IgD-negative memory B cell (primary cell): Measurements from ENCODE around the gene SDF2. TPM values are rescaled to one million over a fixed set of nuclear protein-coding genes. Genes with fewer than 3 reads are reported as not detected.
"Not testable (repeated sequence)": the region's sequence is repeated elsewhere in the genome, so short reads cannot be mapped to it uniquely, and the experiment has no call there.

ENCODE experiments used
- H3K27ac Mint-ChIP-seq, 3 donors: one replicate each; pipeline ENCODE4 v1.8.0; 2020 to 2022; ENCODE audit warnings: mild to moderate bottlenecking in 3 of 3, mixed read lengths in 3 of 3, moderate library complexity in 1 of 3
- H3K27me3 Mint-ChIP-seq: one replicate; pipeline ENCODE4 v1.8.0; 2021; ENCODE audit warnings: mixed read lengths
- H3K36me3 Mint-ChIP-seq: one replicate; pipeline ENCODE4 v1.8.0; 2020; ENCODE audit warnings: mild to moderate bottlenecking, mixed read lengths
- H3K4me1 Mint-ChIP-seq, 3 donors: one replicate each; pipeline ENCODE4 v1.8.0; 2020 to 2022; ENCODE audit warnings: mixed read lengths in 3 of 3, mild to moderate bottlenecking in 1 of 3
- H3K4me3 Mint-ChIP-seq, 4 donors: one replicate each; pipeline ENCODE4 v1.8.0; 2020 to 2022; ENCODE audit warnings: mild to moderate bottlenecking in 4 of 4, mixed read lengths in 4 of 4, moderate library complexity in 3 of 4
- H3K9me3 Mint-ChIP-seq, 3 donors: one replicate each; pipeline ENCODE4 v1.8.0; 2020 to 2021; ENCODE audit warnings: mixed read lengths in 3 of 3, mild to moderate bottlenecking in 1 of 3
- polyA plus RNA-seq: library from polyadenylated mRNA; unstranded; fragments of 300-500 nt; fragmentation: Illumina TruSeq; gene quantifications from one replicate; pipeline ENCODE4 v1.2.3, GENCODE V29; 2021

SDF2 gene
- polyA plus RNA-seq, 1 donor from 2014 or later = 59.5 TPM

GRCh38 chr17:28698253-28698941, 36.7 kb upstream of the SDF2 start:
- Mint-ChIP-seq H3K4me3 (peak overlapping the region in 2 of 4 donors; percentile 39 to 52), H3K9me3 (no peaks in the 10 kb centered on the region), H3K36me3 (peaks cover 2% of the 10 kb centered on the region), H3K27ac (peak overlapping the region in 1 of 3 donors; percentile 69), H3K27me3 (no peaks in the 10 kb centered on the region), H3K4me1 (peaks cover 0 to 2% (median 0%) of the 10 kb centered on the region in 3 donors)

DNA sequence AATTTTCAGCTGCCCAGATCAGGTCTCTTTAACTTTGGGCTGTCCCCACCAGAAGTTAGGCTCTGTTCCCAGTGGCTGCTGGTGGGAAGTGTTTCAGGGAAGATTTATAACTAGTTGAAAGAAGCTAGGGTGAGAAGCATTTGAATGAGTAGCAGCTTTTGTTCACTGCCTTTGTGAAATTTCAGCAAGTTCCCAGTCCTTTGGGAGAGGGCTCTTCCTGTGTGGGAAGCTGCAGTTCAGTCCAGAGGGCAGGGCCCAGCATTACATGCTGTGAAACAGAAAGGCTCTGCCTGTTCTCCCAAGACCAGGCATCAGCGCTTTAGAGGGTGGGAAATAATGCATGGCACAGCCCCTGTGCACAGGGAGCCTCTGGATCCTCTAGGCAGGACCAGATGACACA, 32.2 kb upstream of the SDF2 start:
- Mint-ChIP-seq H3K4me1 (no peaks in the 10 kb centered on the region), H3K27me3 (no peaks in the 10 kb centered on the region), H3K4me3 (no peak overlapping the region), H3K27ac (no peak overlapping the region), H3K9me3 (no peaks in the 10 kb centered on the region), H3K36me3 (peaks cover 8% of the 10 kb centered on the region)

DNA sequence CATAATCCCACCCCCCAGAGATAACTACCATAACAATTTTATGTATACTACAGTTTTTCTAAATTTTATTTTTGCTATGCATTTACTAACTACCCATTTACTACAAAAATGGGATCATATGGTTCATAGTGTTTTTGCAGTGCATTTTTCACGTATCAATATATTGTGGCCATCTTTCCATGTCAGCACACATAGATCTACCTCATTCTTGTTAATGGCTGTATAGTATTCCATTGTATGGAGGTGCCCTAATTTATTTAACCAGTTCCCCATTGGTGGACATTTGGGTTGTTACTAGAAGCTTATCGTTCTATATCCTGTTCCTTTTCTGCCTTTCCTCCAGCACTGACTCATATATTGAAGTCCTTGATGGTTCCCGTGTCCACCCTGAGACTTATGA, 27.3 kb upstream of the SDF2 start:
- no peak overlapping the region for H3K27ac Mint-ChIP-seq
- no peaks in the 10 kb centered on the region for H3K27me3 Mint-ChIP-seq
- no peak overlapping the region for H3K4me3 Mint-ChIP-seq
- H3K9me3 Mint-ChIP-seq = no peaks in the 10 kb centered on the region
- peaks cover 19% of the 10 kb centered on the region for H3K36me3 Mint-ChIP-seq
- no peaks in the 10 kb centered on the region for H3K4me1 Mint-ChIP-seq

GRCh38 chr17:28688481-28688880, 26.8 kb upstream of the SDF2 start:
- no peaks in the 10 kb centered on the region for H3K27me3 Mint-ChIP-seq
- no peaks in the 10 kb centered on the region for H3K9me3 Mint-ChIP-seq
- H3K4me3 Mint-ChIP-seq = no peak overlapping the region
- H3K27ac Mint-ChIP-seq = peak overlapping the region in 1 of 3 donors; percentile 67
- H3K4me1 Mint-ChIP-seq = no peaks in the 10 kb centered on the region
- peaks cover 19% of the 10 kb centered on the region for H3K36me3 Mint-ChIP-seq

DNA sequence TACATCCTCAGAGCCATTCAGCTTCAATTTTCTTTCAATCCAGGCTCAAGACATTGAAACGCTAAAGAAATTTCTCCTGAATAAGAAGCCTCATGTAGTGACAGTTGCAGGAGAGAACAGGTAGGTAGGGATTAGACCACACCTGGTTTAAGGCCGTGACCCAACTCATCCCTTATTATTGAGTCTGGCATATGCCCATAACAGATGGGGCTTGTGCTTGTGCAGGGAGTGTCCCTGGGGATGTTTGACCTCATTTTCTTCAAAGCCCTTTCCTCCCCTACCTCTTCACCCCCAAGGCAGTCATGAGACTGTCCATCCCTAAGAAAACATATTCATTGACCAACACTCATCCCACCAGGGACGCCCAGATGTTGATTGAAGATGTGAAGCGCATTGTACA, 24.6 kb upstream of the SDF2 start:
- Mint-ChIP-seq H3K9me3 (no peaks in the 10 kb centered on the region), H3K36me3 (peaks cover 19% of the 10 kb centered on the region), H3K27ac (no peak overlapping the region), H3K4me3 (no peak overlapping the region), H3K4me1 (no peaks in the 10 kb centered on the region), H3K27me3 (no peaks in the 10 kb centered on the region)

- Mint-ChIP-seq H3K27ac (no peak overlapping the region), H3K4me3 (no peak overlapping the region), H3K36me3 (peaks cover 19% of the 10 kb centered on the region), H3K9me3 (no peaks in the 10 kb centered on the region), H3K4me1 (no peaks in the 10 kb centered on the region), H3K27me3 (no peaks in the 10 kb centered on the region)
These were observed 23.7 kb upstream of the SDF2 start for GRCh38 chr17:28685366-28685765.

- Mint-ChIP-seq H3K4me1 (no peaks in the 10 kb centered on the region), H3K4me3 (no peak overlapping the region), H3K27ac (peak overlapping the region in 1 of 3 donors; percentile 96), H3K27me3 (no peaks in the 10 kb centered on the region), H3K36me3 (peaks cover 18% of the 10 kb centered on the region), H3K9me3 (no peaks in the 10 kb centered on the region)
These were observed 23.3 kb upstream of the SDF2 start for GRCh38 chr17:28684963-28685362.

- Mint-ChIP-seq H3K9me3 (no peaks in the 10 kb centered on the region), H3K27ac (no peak overlapping the region), H3K36me3 (peaks cover 5% of the 10 kb centered on the region), H3K27me3 (no peaks in the 10 kb centered on the region), H3K4me1 (no peaks in the 10 kb centered on the region), H3K4me3 (no peak overlapping the region)
These were observed 20.9 kb upstream of the SDF2 start for GRCh38 chr17:28682655-28683054.

DNA sequence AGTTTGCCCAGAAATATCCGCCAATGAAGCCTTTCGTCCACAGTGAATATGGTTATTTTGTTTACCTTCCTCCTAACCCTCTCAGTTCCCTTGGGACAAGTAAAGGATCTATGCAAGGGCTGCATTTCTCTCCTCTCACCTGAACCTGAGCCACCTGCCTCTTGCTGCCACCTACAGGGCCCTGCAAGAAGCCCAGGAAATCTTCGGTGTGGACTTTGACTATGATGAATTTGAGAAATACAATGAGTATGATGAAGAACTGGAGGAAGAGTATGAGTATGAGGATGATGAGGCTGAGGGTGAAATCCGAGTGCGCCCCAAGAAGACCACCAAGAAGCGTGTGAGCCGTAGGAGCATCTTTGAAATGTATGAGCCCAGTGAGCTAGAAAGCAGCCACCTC, 14.3 kb upstream of the SDF2 start:
- peaks cover 6% of the 10 kb centered on the region for H3K36me3 Mint-ChIP-seq
- H3K9me3 Mint-ChIP-seq = no peaks in the 10 kb centered on the region
- peaks cover 0 to 4% (median 0%) of the 10 kb centered on the region in 3 donors for H3K4me1 Mint-ChIP-seq
- H3K27ac Mint-ChIP-seq = no peak overlapping the region
- H3K4me3 Mint-ChIP-seq = no peak overlapping the region
- no peaks in the 10 kb centered on the region for H3K27me3 Mint-ChIP-seq

DNA sequence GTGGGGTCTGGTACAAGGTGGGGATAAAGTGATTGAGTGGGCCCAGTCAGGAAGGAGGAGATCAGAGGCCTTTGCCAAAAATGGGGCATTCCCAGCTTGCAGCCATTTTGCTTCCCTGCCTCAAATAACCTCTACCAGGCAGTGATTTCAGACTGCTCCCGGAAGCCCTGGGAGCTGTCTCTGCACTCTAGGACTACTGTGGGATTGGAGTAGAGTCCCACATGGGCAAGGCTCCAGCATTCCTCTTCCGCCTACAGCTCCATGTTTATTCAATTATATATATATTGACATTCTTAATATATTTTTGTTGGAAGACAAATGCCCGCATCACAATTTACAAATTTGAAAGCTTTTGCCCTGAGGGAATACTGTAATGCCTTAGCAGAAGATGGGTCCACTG, 13.8 kb upstream of the SDF2 start:
- Mint-ChIP-seq H3K27ac (no peak overlapping the region), H3K4me3 (no peak overlapping the region), H3K9me3 (no peaks in the 10 kb centered on the region), H3K36me3 (peaks cover 6% of the 10 kb centered on the region), H3K27me3 (no peaks in the 10 kb centered on the region), H3K4me1 (peaks cover 0 to 6% (median 0%) of the 10 kb centered on the region in 3 donors)

DNA sequence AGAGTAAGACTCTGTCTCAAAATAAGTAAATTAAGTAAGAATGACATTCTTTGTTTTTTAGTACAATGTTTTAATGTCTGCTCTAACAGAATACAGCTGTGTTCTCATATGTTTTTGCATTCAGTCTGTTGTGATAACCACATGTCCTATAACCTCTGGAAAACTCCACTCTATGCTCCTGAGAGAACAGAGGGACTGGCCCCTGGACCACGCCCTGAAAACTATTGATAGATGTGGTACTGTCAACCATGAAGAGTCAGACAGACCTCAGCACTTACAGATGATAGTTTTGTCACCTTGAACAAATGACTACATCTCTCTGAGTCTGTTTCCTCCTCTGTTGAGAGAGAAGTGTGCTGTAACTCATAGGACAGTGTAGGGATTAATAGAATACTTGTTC, 8.2 kb upstream of the SDF2 start:
- H3K27me3 Mint-ChIP-seq = no peaks in the 10 kb centered on the region
- H3K27ac Mint-ChIP-seq = no peak overlapping the region
- H3K4me1 Mint-ChIP-seq = peaks cover 10 to 23% (median 17%) of the 10 kb centered on the region in 3 donors
- no peaks in the 10 kb centered on the region for H3K9me3 Mint-ChIP-seq
- peaks cover 5% of the 10 kb centered on the region for H3K36me3 Mint-ChIP-seq
- H3K4me3 Mint-ChIP-seq = no peak overlapping the region

GRCh38 chr17:28667870-28668269, 6.2 kb upstream of the SDF2 start:
- Mint-ChIP-seq H3K27ac (peak overlapping the region in 2 of 3 donors; percentile 24 to 46), H3K4me3 (peak overlapping the region in 1 of 4 donors; percentile 4), H3K9me3 (no peaks in the 10 kb centered on the region), H3K36me3 (peaks cover 3% of the 10 kb centered on the region), H3K4me1 (peaks cover 27 to 44% (median 34%) of the 10 kb centered on the region in 3 donors), H3K27me3 (no peaks in the 10 kb centered on the region)

- Mint-ChIP-seq H3K36me3 (peaks cover 5% of the 10 kb centered on the region), H3K27ac (no peak overlapping the region), H3K9me3 (no peaks in the 10 kb centered on the region), H3K4me3 (peak overlapping the region in 3 of 4 donors; percentile 42 to 66 (median 57)), H3K27me3 (no peaks in the 10 kb centered on the region), H3K4me1 (peaks cover 35 to 56% (median 41%) of the 10 kb centered on the region in 3 donors)
These were observed 4.3 kb upstream of the SDF2 start for GRCh38 chr17:28665994-28666393.

DNA sequence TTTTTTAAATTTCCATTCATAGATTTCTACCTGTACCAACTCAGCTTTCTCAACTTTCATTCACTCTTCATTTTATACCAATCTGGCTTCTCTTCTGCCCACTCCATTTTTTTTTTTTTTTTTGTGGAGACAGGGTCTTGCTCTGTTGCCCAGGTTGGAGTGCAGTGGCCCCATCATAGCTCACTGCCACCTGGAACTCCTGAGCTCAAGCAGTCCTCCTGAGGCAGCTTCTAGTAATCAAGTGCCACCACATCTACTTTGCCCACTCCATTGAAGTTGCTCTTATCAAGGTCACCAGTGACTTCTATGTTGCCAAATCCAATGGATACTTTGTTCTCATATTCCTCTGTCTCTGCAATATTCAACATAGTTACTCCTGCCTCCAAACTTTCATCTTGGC, 2.0 kb upstream of the SDF2 start:
- peak overlapping the region; percentile 99 to 100 (median 100) for H3K4me3 Mint-ChIP-seq
- no peaks in the 10 kb centered on the region for H3K27me3 Mint-ChIP-seq
- H3K9me3 Mint-ChIP-seq = no peaks in the 10 kb centered on the region
- H3K4me1 Mint-ChIP-seq = peaks cover 43 to 61% (median 49%) of the 10 kb centered on the region in 3 donors
- H3K36me3 Mint-ChIP-seq = peaks cover 5% of the 10 kb centered on the region
- peak overlapping the region; percentile 100 for H3K27ac Mint-ChIP-seq

GRCh38 chr17:28662527-28662829, 772 bp upstream of the SDF2 start:
- peak overlapping the region; percentile 99 to 100 (median 100) for H3K4me3 Mint-ChIP-seq
- H3K4me1 Mint-ChIP-seq = peaks cover 38 to 52% (median 45%) of the 10 kb centered on the region in 3 donors
- H3K27ac Mint-ChIP-seq = peak overlapping the region; percentile 100
- no peaks in the 10 kb centered on the region for H3K9me3 Mint-ChIP-seq
- H3K27me3 Mint-ChIP-seq = no peaks in the 10 kb centered on the region
- peaks cover 5% of the 10 kb centered on the region for H3K36me3 Mint-ChIP-seq

DNA sequence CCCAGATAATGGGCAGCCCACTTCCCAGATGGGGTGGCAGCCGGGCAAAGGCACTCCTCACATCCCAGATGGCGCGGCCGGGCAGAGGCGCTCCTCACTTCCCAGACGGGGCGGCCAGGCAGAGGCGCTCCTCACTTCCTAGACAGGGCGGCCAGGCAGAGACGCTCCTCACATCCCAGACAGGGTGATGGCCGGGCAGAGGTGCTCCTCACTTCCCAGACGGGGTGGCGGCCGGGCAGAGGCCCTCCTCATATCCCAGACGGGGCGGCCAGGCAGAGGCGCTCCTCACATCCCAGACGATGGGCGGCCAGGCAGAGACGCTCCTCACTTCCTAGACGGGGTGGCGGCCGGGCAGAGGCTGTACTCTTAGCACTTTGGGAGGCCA, 2.2 kb downstream of the SDF2 start:
- H3K27me3 Mint-ChIP-seq, H3K27ac Mint-ChIP-seq, H3K9me3 Mint-ChIP-seq, H3K36me3 Mint-ChIP-seq: not testable (repeated sequence)
- Mint-ChIP-seq H3K4me3 (peak overlapping the region in 2 of 4 donors; percentile 100), H3K4me1 (peaks cover 31 to 44% (median 33%) of the 10 kb centered on the region in 3 donors)
